Measurements from ENCODE around the gene ADCY10. TPM values are rescaled to one million over a fixed set of nuclear protein-coding genes. Genes with fewer than 3 reads are reported as not detected.

ADCY10 gene
- total and polyA plus RNA-seq, 2 of the 4 experiments (the other 2 are of a cell fraction) = under 0.01 to 0.03 TPM

GRCh38 chr1:167912294-167912693 lies 1.6 kb downstream of the ADCY10 start:
- Histone ChIP-seq H2AK9ac (replicated peaks; ENCODE audit: low read depth, low read length, poor library complexity) (no peak overlapping the region), H2AK5ac (ENCODE audit: low read depth, low read length) (no peak overlapping the region), H3K9me3 (ENCODE audit: control insufficient read depth, insufficient read depth, low read length) (peaks cover 4% of the 10 kb centered on the region; the same call in 1 of the 2 replicates), H3K27me3 (ENCODE audit: control insufficient read depth, insufficient read depth, low read length) (no peaks in the 10 kb centered on the region), H4K91ac (ENCODE audit: insufficient read depth, low read depth, low read length) (no peak overlapping the region), H3K56ac (ENCODE audit: extremely low read depth, insufficient read depth, low read length) (no peak overlapping the region), H2BK20ac (ENCODE audit: low read depth, low read length) (no peak overlapping the region), H2BK15ac (ENCODE audit: low read depth, low read length) (no peak overlapping the region), H2BK5ac (ENCODE audit: low read depth, low read length, poor library complexity, severe bottlenecking) (no peak overlapping the region), H3K4ac (ENCODE audit: low read depth, low read length) (no peak overlapping the region), H3K14ac (replicated peaks; ENCODE audit: low read depth, low read length) (no peak overlapping the region), H2AFZ (replicated peaks; ENCODE audit: low read length, poor library complexity) (no peak overlapping the region), H3K36me3 (ENCODE audit: control insufficient read depth, insufficient read depth, low read length) (peaks cover 7% of the 10 kb centered on the region), H2BK120ac (ENCODE audit: low read depth, low read length) (no peak overlapping the region), H4K20me1 (ENCODE audit: insufficient read depth, low read length) (no peaks in the 10 kb centered on the region), H3K4me3 (ENCODE audit: insufficient read depth, low read depth, low read length) (no peak overlapping the region), H3K4me1 (ENCODE audit: control insufficient read depth, insufficient read depth, low read length) (no peaks in the 10 kb centered on the region; the same call in 1 of the 2 replicates), H3K9me1 (ENCODE audit: insufficient read depth, low read length) (0 out of 2 replicates have a peak, but pooled peaks cover 3% of the 10 kb centered on the region), H3K4me2 (ENCODE audit: low read depth, low read length) (no peak overlapping the region), H3K18ac (ENCODE audit: low read depth, low read length) (no peak overlapping the region), H3K79me1 (ENCODE audit: low read depth in 1 of 2, low read length in 2 of 2) (no peaks in the 10 kb centered on the region), H4K8ac (ENCODE audit: low read depth in 2 of 2, low read length in 2 of 2) (no peak overlapping the region), H3K23ac (ENCODE audit: low read depth, low read length) (no peak overlapping the region), H3K9ac (ENCODE audit: low read depth, low read length) (no peak overlapping the region), H4K5ac (ENCODE audit: low read depth, low read length) (no peak overlapping the region), H3K27ac (ENCODE audit: insufficient read depth, low read length) (no peak overlapping the region)
- WGBS, 2 experiments (ENCODE audit: extremely low coverage in 2 of 2, insufficient read length in 1 of 2) = 80% methylated on average over 1 of the region's 7 CpGs; no CpG with 5 or more reads in 1 of the 2 experiments
- ChIA-PET CTCF (no interaction called here), POLR2A (ENCODE audit: unreplicated experiment) (no interaction called here)
- in situ Hi-C loops (cut with MboI; ENCODE audit: low sequenced_read_pairs) (no loop called here), dilution Hi-C loops (cut with HindIII; ENCODE audit: low sequenced_read_pairs, unreplicated experiment) (no loop called here), intact Hi-C loops (cut with micrococcal nuclease) (no loop called here)
- TF ChIP-seq FOS (IDR thresholded peaks at IDR 0.05; ENCODE audit: low read depth, low read length) (no peak), BHLHE40 (IDR thresholded peaks at IDR 0.05; ENCODE audit: low read depth, low read length) (no peak), POLR2A (IDR thresholded peaks at IDR 0.05; ENCODE audit: low read depth, low read length) (no peak), CHD1 (IDR thresholded peaks at IDR 0.05; ENCODE audit: low read depth, low read length) (no peak), RCOR1 (IDR thresholded peaks at IDR 0.05; ENCODE audit: insufficient replicate concordance, low read length) (no peak), MAFK (IDR thresholded peaks at IDR 0.05; ENCODE audit: low read depth, low read length) (no peak), CEBPB (IDR thresholded peaks at IDR 0.05; ENCODE audit: low read depth, low read length) (no peak), ELK1 (IDR thresholded peaks at IDR 0.05; ENCODE audit: borderline replicate concordance, low read depth, low read length) (no peak), USF2 (IDR thresholded peaks at IDR 0.05; ENCODE audit: low read depth, low read length) (no peak), SMC3 (IDR thresholded peaks at IDR 0.05; ENCODE audit: low read depth, low read length) (no peak), RAD21 (IDR thresholded peaks at IDR 0.05; ENCODE audit: low read length) (no peak), CTCF (conservative IDR thresholded peaks at IDR 0.05; ENCODE audit: low read depth, low read length) (no peak), MXI1 (IDR thresholded peaks at IDR 0.05; ENCODE audit: borderline replicate concordance, low read depth, low read length) (no peak)
- no TSS peak for BruUV-seq (replicated peaks)
- DNase-seq (no peak), ATAC-seq (ENCODE audit: low read depth) (no peak)

All from IMR-90 (cell line).